Common myeloid progenitor, CD34-positive (primary cell): ENCODE measurements around the gene GNAS.
"Not testable (repeated sequence)": the region's sequence is repeated elsewhere in the genome, so short reads cannot be mapped to it uniquely, and the experiment has no call there.

Experiments used
- CTCF ChIA-PET: fragments of 350-600 bp; sonication (Branson Sonifier 250); formaldehyde crosslinking; loops from one replicate; lab custom pipeline; 2021; ENCODE audit warnings: antibody characterized with exemption; lab: Charles Lee
- POLR2A ChIA-PET: fragments of 350-600 bp; sonication (Branson Sonifier 250); formaldehyde crosslinking; loops from one replicate; lab custom pipeline; 2021; ENCODE audit warnings: antibody characterized with exemption; lab: Charles Lee
- DNase-seq, 3 donors: peaks; one replicate each; pipeline versions ENCODE4 v3.0.0 to v3.0.0-alpha.2; 2013
- H3K27ac ChIP-seq, 2 experiments: 1 replicate in 1 of 2; 2 replicates in 1 of 2; pipeline ENCODE4 v1.7.0; 2013; ENCODE audit warnings: inconsistent platforms in 2 of 2, low read length in 2 of 2, mild to moderate bottlenecking in 2 of 2, low read depth in 1 of 2, moderate library complexity in 1 of 2; ENCODE audit not compliant: severe bottlenecking in 2 of 2, insufficient read depth in 1 of 2, poor library complexity in 1 of 2
- H3K27me3 ChIP-seq, 5 experiments: replicated peaks in 2 of 5; 1 replicate in 3 of 5; 2 replicates in 2 of 5; pipeline versions ENCODE4 v1.6.1 to v1.7.0; 2013; ENCODE audit warnings: low read length in 4 of 5, mild to moderate bottlenecking in 2 of 5, moderate library complexity in 2 of 5, inconsistent platforms in 1 of 5; ENCODE audit not compliant: insufficient read depth in 5 of 5, control insufficient read depth in 4 of 5
- H3K36me3 ChIP-seq, 4 experiments: 1 replicate in 2 of 4; 2 replicates in 2 of 4; pipeline versions ENCODE4 v1.6.1 to v1.7.0; 2013; ENCODE audit warnings: low read length in 3 of 4, control low read depth in 1 of 4, mild to moderate bottlenecking in 1 of 4; ENCODE audit not compliant: control insufficient read depth in 4 of 4, insufficient read depth in 4 of 4
- H3K4me1 ChIP-seq, 4 experiments: 1 replicate in 3 of 4; 2 replicates in 1 of 4; pipeline versions ENCODE4 v1.6.1 to v1.7.1; 2013; ENCODE audit warnings: low read length in 3 of 4, mild to moderate bottlenecking in 3 of 4, control low read depth in 1 of 4, inconsistent platforms in 1 of 4, moderate library complexity in 1 of 4; ENCODE audit not compliant: control insufficient read depth in 4 of 4, insufficient read depth in 4 of 4; ENCODE audit errors: control extremely low read depth in 1 of 4
- H3K4me3 ChIP-seq, 7 experiments: 1 replicate in 4 of 7; 2 replicates in 3 of 7; pipeline versions ENCODE4 v1.5.1 to v1.7.0; 2013; ENCODE audit warnings: mild to moderate bottlenecking in 7 of 7, low read length in 6 of 7, moderate library complexity in 6 of 7, inconsistent platforms in 2 of 7, low read depth in 2 of 7, control low read depth in 1 of 7; ENCODE audit not compliant: insufficient read depth in 4 of 7, control insufficient read depth in 1 of 7; ENCODE audit errors: extremely low read depth in 1 of 7
- H3K9me3 ChIP-seq, 5 experiments: 1 replicate in 4 of 5; 2 replicates in 1 of 5; pipeline versions ENCODE4 v1.6.1 to v1.7.1; 2013; ENCODE audit warnings: low read length in 4 of 5, mild to moderate bottlenecking in 2 of 5, inconsistent platforms in 1 of 5, low read depth in 1 of 5, moderate library complexity in 1 of 5; ENCODE audit not compliant: control insufficient read depth in 4 of 5, insufficient read depth in 2 of 5; ENCODE audit errors: control extremely low read depth in 1 of 5
- WGBS: methylation state at CpG from one replicate; pipeline ENCODE4 v1.1.5; 2013; ENCODE audit not compliant: insufficient coverage; 5-methylcytosine and 5-hydroxymethylcytosine counted together

Gene GNAS

GRCh38 chr20:58947797-58948388 lies 95.4 kb downstream of the GNAS start:
- H3K27ac ChIP-seq, CTCF ChIA-PET, H3K4me3 ChIP-seq, DNase-seq, H3K36me3 ChIP-seq, H3K4me1 ChIP-seq, H3K9me3 ChIP-seq, H3K27me3 ChIP-seq: not testable (repeated sequence)
- POLR2A ChIA-PET: interaction anchor here (1.0 kb wide), 1 partner anchor 8 kb away, joined by 3 read pairs; no protein-coding TSS in a partner anchor
- 96% methylated on average over 4 of the region's 7 CpGs for WGBS

GRCh38 chr20:58950603-58951002 lies 98.1 kb downstream of the GNAS start:
- no peaks in the 10 kb centered on the region for H3K27me3 ChIP-seq
- no peak overlapping the region for H3K27ac ChIP-seq
- no peak for DNase-seq
- peaks cover 0 to 2% (median 0%) of the 10 kb centered on the region in 4 experiments for H3K4me1 ChIP-seq
- ChIA-PET CTCF (interaction anchor here (1.3 kb wide), 1 partner anchor 80 kb away, joined by 3 read pairs; no protein-coding TSS in a partner anchor), POLR2A (no interaction called here)
- no peaks in the 10 kb centered on the region for H3K36me3 ChIP-seq
- WGBS: 100% methylated on average over 3 of the region's 5 CpGs
- no peak overlapping the region for H3K4me3 ChIP-seq
- no peaks in the 10 kb centered on the region for H3K9me3 ChIP-seq

- ChIA-PET CTCF (no interaction called here), POLR2A (no interaction called here)
- no peak overlapping the region for H3K4me3 ChIP-seq
- no peaks in the 10 kb centered on the region for H3K36me3 ChIP-seq
- H3K9me3 ChIP-seq: no peaks in the 10 kb centered on the region
- no peak overlapping the region for H3K27ac ChIP-seq
- H3K27me3 ChIP-seq: no peaks in the 10 kb centered on the region
- DNase-seq: no peak
- H3K4me1 ChIP-seq: peaks cover 0 to 6% (median 0%) of the 10 kb centered on the region in 4 experiments
These were observed 100.5 kb downstream of the GNAS start for GRCh38 chr20:58953050-58953449.

- peaks cover 0 to 6% (median 0%) of the 10 kb centered on the region in 4 experiments for H3K4me1 ChIP-seq
- no peaks in the 10 kb centered on the region for H3K36me3 ChIP-seq
- DNase-seq: no peak
- ChIA-PET CTCF (no interaction called here), POLR2A (no interaction called here)
- WGBS: 100% methylated on average over 1 of the region's 8 CpGs
- no peak overlapping the region for H3K27ac ChIP-seq
- no peak overlapping the region for H3K4me3 ChIP-seq
- H3K9me3 ChIP-seq: no peaks in the 10 kb centered on the region
- no peaks in the 10 kb centered on the region for H3K27me3 ChIP-seq
These were observed 103.6 kb downstream of the GNAS start for GRCh38 chr20:58956078-58956477.

- Histone ChIP-seq H3K4me3 (no peak overlapping the region), H3K9me3 (no peaks in the 10 kb centered on the region), H3K36me3 (no peaks in the 10 kb centered on the region), H3K4me1 (peaks cover 0 to 6% (median 0%) of the 10 kb centered on the region in 4 experiments), H3K27ac (no peak overlapping the region), H3K27me3 (no peaks in the 10 kb centered on the region)
- ChIA-PET POLR2A (no interaction called here), CTCF (no interaction called here)
- 100% methylated on average over 4 of the region's 6 CpGs for WGBS
- no peak for DNase-seq
These were observed 107.1 kb downstream of the GNAS start for GRCh38 chr20:58959652-58960051.
